Measurements from ENCODE around the gene RNF150.

The RNF150 gene

DNA sequence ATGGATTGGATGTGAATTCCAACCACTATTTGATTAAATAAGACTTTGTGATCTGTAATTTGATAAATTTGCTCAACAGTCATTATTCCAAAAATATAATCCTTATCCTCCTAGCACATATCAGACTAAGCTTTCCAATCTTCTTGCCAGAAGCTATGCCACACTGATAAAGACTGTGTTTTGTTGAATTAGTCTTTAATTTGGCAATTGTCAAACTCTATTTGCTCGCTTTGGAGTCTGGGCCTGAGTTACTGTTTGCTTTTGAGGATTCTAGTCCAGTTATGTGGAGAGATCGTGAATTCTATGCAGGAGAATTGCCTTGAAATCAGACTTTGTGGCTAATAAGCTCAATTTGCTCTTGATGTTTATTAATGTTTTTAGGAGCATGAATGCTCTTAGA, 10.9 kb upstream of the RNF150 start:
- H3K4me3 ChIP-seq (ENCODE audit: low read depth, low read length) = no peak overlapping the region
- TF ChIP-seq, protein P1, sequence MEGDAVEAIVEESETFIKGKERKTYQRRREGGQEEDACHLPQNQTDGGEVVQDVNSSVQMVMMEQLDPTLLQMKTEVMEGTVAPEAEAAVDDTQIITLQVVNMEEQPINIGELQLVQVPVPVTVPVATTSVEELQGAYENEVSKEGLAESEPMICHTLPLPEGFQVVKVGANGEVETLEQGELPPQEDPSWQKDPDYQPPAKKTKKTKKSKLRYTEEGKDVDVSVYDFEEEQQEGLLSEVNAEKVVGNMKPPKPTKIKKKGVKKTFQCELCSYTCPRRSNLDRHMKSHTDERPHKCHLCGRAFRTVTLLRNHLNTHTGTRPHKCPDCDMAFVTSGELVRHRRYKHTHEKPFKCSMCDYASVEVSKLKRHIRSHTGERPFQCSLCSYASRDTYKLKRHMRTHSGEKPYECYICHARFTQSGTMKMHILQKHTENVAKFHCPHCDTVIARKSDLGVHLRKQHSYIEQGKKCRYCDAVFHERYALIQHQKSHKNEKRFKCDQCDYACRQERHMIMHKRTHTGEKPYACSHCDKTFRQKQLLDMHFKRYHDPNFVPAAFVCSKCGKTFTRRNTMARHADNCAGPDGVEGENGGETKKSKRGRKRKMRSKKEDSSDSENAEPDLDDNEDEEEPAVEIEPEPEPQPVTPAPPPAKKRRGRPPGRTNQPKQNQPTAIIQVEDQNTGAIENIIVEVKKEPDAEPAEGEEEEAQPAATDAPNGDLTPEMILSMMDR (IDR thresholded peaks at IDR 0.05; ENCODE audit: insufficient read depth, low read depth, low read length, missing control alignments) = no peak
- DNase-seq (ENCODE audit: low read depth) = no peak

DNA sequence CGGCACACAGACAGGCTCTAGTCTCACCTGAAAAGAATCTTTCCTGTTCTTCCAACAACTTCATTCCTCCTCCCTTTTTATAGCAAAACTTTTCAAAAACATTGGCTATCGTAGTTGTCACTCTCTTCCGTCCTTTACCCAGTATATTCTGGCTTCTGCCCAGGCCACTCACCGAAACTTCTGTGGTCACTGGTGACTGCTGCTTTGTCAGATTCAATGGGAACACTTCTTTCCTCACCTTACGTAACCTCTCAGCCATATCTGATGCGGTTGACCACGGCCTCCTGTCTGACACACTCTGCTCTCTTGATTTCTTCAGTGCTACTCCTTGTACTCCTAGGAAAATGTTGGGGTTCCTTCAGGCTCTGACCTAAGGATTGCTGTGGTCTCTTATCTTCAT, 9.2 kb upstream of the RNF150 start:
- TF ChIP-seq, protein P1 (IDR thresholded peaks at IDR 0.05; ENCODE audit: insufficient read depth, low read depth, low read length, missing control alignments) = no peak
- DNase-seq (ENCODE audit: low read depth) = peak; percentile 15
- H3K4me3 ChIP-seq (ENCODE audit: low read depth, low read length) = no peak overlapping the region

DNA sequence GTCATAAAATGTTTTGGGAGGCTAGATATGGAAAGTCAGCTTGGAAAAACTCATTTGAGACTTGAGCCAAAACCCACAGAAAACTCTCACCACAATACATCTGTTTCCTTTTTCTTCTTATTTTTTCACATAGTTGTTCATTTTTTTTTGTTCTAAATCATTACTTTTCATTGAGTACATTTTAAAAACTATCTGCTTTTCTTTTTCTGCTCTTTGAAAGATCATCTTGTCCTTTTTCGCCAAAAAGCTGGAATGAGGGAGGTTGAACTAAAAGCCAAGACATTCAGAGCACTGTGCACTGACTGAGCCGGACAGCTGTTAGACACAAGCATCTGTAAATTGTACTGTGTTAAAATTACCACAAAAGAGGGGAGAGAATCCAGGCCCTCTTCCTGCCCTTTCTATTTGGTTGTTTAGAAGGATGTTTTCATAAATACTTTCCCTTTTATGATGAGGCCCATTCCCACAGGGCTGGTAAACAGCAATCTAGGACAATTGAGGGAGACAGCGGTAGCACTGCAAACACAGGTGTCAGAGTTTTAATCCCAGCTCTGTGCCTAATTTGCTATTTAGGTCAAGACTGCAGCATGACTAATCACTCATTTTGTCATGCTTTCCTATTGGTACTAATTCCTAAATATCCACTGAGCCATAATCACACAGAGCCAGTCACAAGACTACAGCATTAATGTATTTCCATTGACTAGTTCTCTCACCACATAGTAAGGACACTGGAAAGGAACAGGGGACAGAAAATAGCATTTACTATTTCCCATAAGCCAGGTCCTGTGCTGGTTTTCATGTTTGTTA, 7.3 kb upstream of the RNF150 start:
- H3K4me3 ChIP-seq (ENCODE audit: low read depth, low read length) = no peak overlapping the region
- DNase-seq (ENCODE audit: low read depth) = no peak
- TF ChIP-seq, protein P1 (IDR thresholded peaks at IDR 0.05; ENCODE audit: insufficient read depth, low read depth, low read length, missing control alignments) = no peak

DNA sequence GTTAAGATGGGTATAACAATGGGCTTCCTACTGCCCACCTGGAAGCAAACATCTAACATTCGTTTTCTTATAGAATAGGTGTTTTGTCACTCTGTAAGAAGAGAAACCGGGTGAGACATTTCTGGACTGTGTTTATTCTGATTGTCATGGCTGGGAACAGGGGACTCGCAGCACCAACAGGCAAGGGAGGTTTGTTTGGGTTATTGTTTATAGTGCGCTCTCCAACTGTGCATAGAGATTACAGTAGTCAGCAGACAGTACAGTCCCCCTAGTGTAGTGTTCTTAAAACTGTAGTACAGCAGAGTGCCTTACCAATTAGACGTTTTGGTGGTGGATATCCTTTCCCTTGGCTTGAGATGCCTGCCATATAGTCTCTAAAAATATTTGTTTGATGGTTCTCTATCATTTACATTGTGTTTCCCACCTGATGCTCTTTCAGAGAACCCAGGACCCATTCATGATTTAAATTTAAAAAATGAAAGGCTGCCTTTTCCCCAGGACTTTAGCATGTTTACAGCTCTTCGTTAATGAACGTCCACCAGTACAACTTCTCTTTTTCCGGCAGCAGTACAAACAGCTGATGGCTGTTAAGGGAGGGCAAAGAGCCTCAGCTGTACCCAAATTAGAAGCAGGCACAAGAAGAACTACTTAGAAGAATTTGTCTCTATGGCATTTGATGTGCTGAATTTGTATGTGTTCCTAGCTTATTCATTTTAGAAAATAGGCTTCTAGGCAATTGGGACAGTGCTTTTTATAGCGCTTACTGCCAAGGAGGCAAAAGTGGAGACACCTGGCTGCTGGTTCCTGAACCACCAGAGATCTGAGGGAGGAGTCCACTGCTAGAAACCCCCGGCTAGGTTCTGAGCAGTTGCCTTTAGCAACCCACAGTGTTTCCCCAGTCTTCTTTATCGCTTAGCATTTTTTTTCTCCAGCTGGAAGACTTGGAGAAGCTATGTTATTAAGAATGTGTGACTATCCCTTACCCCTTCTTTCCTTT, 1.0 kb upstream of the RNF150 start:
- no peak overlapping the region for H3K4me3 ChIP-seq (ENCODE audit: low read depth, low read length)
- TF ChIP-seq, protein P1 (IDR thresholded peaks at IDR 0.05; ENCODE audit: insufficient read depth, low read depth, low read length, missing control alignments) = no peak
- DNase-seq (ENCODE audit: low read depth) = no peak

DNA sequence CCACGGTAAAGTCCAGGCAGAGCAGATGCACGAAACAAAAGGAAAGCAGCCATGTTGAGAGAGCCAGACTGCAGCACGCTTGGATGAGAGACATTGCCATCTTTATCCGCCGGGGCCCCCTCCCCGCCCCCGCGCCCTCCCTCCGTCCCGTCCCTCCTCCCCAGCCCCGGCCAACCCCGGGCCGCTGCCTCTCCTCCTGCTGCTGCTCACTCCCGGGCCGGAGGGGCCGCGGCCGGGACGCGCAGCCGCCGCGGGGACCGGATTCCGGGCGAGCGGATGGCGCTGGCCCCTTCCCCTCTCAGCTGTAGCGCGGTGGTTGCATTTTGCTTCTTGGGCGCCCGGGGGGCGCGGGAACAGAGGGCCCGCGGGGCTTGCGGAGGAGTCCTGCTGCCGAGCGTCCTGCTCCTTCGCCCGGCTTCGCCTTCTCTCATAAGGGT, 542 bp downstream of the RNF150 start:
- peak overlapping the region; percentile 43 for H3K4me3 ChIP-seq (ENCODE audit: low read depth, low read length)
- TF ChIP-seq, protein P1 (IDR thresholded peaks at IDR 0.05; ENCODE audit: insufficient read depth, low read depth, low read length, missing control alignments) = no peak
- no peak for DNase-seq (ENCODE audit: low read depth)

DNA sequence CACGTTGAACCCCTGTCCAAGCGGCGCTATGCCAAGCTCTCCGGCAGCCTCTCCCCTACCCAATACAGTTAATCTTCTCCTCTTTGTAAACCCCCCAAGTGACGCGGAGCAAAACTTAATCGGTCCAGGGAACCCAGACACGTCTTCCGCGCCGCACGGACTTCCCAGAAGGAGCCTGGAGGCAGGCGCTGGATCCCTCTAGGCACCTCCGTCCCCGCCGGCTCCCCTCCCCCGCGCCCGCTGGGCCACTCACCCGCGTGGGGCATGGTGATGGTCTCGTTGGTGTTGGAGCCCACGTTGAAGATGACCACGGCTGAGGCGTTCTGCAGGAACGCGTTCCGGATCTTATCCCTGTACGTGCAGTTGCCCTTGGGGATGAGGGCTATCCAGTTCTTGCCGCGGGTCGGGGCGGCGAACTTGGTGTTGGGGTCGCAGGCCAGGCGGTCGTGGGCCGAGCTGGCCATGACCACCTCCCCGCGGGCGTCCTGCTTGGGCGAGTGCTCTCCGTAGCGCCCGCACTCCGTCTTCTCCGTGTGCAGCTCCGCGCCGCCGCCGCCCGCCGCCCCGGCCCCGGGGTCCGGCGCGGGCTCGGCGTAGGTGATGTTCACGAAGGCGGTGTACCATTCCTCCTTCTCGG, 1.1 kb downstream of the RNF150 start:
- H3K4me3 ChIP-seq (ENCODE audit: low read depth, low read length) = no peak overlapping the region
- DNase-seq (ENCODE audit: low read depth) = no peak
- TF ChIP-seq, protein P1 (IDR thresholded peaks at IDR 0.05; ENCODE audit: insufficient read depth, low read depth, low read length, missing control alignments) = no peak

Measured in GM12865 (cell line).